Peyer's patch (tissue), 4 donors: ENCODE results near the gene CDC14B.

Source experiments
- POLR2A ChIP-seq, 2 donors: fragments of 450-650 bp; IDR thresholded peaks; one replicate each; pipeline ENCODE4 v1.5.1; 2017; ENCODE audit warnings: antibody characterized with exemption in 2 of 2, mild to moderate bottlenecking in 2 of 2, moderate library complexity in 2 of 2
- TF ChIP-seq, protein P1 (sequence below), 6 experiments: fragments of 450-650 bp in 4 of 6; fragments of 200-600 bp in 2 of 6; sonication (generic) in 1 of 6; IDR thresholded peaks; one replicate each; pipeline ENCODE4 v1.5.1; 2017 to 2019; ENCODE audit warnings: antibody characterized with exemption in 6 of 6, mild to moderate bottlenecking in 3 of 6, moderate library complexity in 1 of 6

- TF ChIP-seq, protein P1, sequence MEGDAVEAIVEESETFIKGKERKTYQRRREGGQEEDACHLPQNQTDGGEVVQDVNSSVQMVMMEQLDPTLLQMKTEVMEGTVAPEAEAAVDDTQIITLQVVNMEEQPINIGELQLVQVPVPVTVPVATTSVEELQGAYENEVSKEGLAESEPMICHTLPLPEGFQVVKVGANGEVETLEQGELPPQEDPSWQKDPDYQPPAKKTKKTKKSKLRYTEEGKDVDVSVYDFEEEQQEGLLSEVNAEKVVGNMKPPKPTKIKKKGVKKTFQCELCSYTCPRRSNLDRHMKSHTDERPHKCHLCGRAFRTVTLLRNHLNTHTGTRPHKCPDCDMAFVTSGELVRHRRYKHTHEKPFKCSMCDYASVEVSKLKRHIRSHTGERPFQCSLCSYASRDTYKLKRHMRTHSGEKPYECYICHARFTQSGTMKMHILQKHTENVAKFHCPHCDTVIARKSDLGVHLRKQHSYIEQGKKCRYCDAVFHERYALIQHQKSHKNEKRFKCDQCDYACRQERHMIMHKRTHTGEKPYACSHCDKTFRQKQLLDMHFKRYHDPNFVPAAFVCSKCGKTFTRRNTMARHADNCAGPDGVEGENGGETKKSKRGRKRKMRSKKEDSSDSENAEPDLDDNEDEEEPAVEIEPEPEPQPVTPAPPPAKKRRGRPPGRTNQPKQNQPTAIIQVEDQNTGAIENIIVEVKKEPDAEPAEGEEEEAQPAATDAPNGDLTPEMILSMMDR (IDR thresholded peaks at IDR 0.05) = no peak
- TF ChIP-seq POLR2A (IDR thresholded peaks at IDR 0.05) = no peak
Measured at GRCh38 chr9:96464426-96464825, 155.2 kb downstream of the CDC14B start.
